ENCODE data around the gene PDE6C.

GRCh38 chr10:93612311-93612710, at the start of gene PDE6C:
- TF ChIP-seq CTCF (IDR thresholded peaks at IDR 0.05) (no peak), REST (IDR thresholded peaks at IDR 0.05; ENCODE audit: insufficient read depth in 1 of 2, low read depth in 2 of 2, low read length in 1 of 2) (no peak), TCF7L2 (IDR thresholded peaks at IDR 0.05; ENCODE audit: low read depth, low read length) (no peak), POLR2AphosphoS5 (IDR thresholded peaks at IDR 0.05; ENCODE audit: low read depth, low read length) (no peak)

Measured in Panc1 (cell line).